Mesodermal cell (in vitro differentiated cells): ENCODE data around the gene SQOR.

Source experiments
- H3K27ac ChIP-seq: 2 replicates; pipeline ENCODE4 v1.7.0; 2013; ENCODE audit warnings: mild to moderate bottlenecking, low read depth, low read length, moderate library complexity; ENCODE audit not compliant: severe bottlenecking
- H3K36me3 ChIP-seq: 2 replicates; pipeline ENCODE4 v1.7.1; 2013; ENCODE audit warnings: mild to moderate bottlenecking, low read length, moderate library complexity; ENCODE audit not compliant: control insufficient read depth, insufficient read depth
- H3K4me1 ChIP-seq: one replicate; pipeline ENCODE4 v1.7.1; 2013; ENCODE audit warnings: mild to moderate bottlenecking, low read length; ENCODE audit not compliant: insufficient read depth, control insufficient read depth, poor library complexity, severe bottlenecking
- H3K4me3 ChIP-seq: 2 replicates; pipeline ENCODE4 v1.7.0; 2013; ENCODE audit warnings: low read length, control low read depth, mild to moderate bottlenecking; ENCODE audit not compliant: insufficient read depth, poor library complexity, severe bottlenecking; ENCODE audit errors: extremely low read depth
- H3K9me3 ChIP-seq: 2 replicates; pipeline ENCODE4 v1.7.1; 2013; ENCODE audit warnings: mild to moderate bottlenecking, low read length, moderate library complexity; ENCODE audit not compliant: control insufficient read depth
- WGBS, 2 experiments: methylation state at CpG; one replicate each; pipeline ENCODE4 v1.1.5; 2013; ENCODE audit warnings: missing lambda C conversion rate in 2 of 2; ENCODE audit not compliant: insufficient coverage in 2 of 2; 5-methylcytosine and 5-hydroxymethylcytosine counted together

SQOR gene

DNA sequence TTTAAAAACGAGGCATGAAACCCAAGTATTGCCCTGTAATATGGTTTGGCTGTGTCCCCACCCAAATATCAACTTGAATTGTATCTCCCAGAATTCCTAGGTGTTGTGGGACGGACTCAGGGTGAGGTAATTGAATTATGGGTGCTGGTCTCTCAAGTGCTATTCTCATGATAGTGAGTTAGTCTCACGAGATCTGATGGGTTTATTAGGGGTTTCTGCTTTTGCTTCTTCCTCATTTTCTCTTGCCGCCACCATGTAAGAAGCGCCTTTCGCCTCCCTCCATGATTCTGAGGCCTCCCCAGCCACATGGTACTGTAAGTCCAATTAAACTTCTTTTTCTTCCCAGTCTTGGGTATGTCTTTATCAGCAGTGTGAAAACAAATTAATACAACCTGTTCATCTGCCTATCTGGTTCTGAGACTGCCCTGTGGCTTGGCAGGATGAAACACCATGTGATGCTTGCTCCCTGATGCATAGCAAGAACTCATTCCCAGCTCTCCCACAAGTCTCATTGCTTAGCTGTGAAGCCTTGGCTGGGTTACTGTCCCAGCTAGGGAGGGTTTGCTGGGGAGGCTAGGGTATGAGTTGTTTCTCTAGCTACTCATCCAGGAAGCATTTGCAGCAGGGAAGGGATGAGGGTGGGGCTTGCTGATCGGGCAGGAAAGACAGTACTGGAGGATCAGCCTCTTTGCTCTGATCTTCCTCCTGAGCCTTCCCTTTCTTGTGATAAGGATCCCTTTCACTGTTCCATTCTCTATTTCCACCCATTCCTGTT lies 3.7 kb upstream of the SQOR start:
- peak overlapping the region; percentile 23 for H3K27ac ChIP-seq
- no peak overlapping the region for H3K4me3 ChIP-seq
- H3K36me3 ChIP-seq = no peaks in the 10 kb centered on the region
- 83% methylated on average over 2 of the region's 7 CpGs; no CpG with 5 or more reads in 1 of the 2 experiments for whole genome bisulfite sequencing, 2 experiments
- peaks cover 6% of the 10 kb centered on the region for H3K4me1 ChIP-seq
- H3K9me3 ChIP-seq = peaks cover 2% of the 10 kb centered on the region

DNA sequence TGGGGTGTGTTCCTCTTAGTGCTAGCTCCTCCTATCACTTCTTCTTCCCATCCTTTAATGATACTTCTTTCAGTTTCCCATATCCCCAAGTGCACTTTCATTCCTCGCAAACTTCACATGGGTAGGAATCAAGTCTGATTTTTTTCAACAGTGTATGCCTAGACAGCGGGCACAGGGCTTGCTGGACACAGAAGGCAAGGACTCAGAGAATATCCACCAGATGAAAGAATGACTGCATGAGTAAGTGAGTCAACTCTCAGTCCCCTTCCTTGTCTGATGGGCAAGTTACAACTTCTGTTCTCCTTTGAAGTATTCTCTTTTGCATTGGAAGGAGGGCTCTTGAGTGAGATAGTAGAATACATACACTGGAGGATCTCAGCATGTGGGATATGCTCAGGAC lies 3.1 kb upstream of the SQOR start:
- Histone ChIP-seq H3K36me3 (no peaks in the 10 kb centered on the region), H3K4me1 (peaks cover 6% of the 10 kb centered on the region), H3K9me3 (no peaks in the 10 kb centered on the region), H3K27ac (peak overlapping the region; percentile 23), H3K4me3 (no peak overlapping the region)
- WGBS, 2 experiments = 85% methylated on average over 2 of the region's 2 CpGs; no CpG with 5 or more reads in 1 of the 2 experiments

DNA sequence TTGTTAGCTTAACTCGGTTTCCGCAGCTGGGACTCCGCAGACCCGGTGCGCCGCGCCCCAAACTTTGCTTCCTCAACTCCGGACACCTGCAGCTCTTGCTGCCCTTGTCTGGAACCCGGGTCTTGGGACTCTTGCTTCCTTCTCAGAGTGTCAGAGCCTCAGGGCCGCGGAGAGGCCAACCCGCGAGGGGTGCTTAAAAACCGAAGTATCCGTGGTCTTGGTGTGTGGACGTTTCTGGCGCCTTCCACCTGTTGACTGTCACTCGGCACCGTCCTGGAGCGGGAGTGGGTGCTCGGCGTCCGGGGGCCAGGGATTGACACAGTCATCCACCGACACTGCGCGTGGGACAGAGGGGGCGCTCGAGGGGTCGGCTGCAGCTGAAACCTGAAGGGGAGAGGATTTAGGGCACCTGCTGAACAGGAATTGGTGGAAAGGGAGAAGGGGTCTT lies 386 bp downstream of the SQOR start:
- no peaks in the 10 kb centered on the region for H3K9me3 ChIP-seq
- WGBS, 2 experiments = 0 to 3% methylated on average over 20 to 23 of the region's 29 CpGs
- no peaks in the 10 kb centered on the region for H3K36me3 ChIP-seq
- no peak overlapping the region for H3K27ac ChIP-seq
- peak overlapping the region; percentile 43 for H3K4me3 ChIP-seq
- peaks cover 6% of the 10 kb centered on the region for H3K4me1 ChIP-seq

DNA sequence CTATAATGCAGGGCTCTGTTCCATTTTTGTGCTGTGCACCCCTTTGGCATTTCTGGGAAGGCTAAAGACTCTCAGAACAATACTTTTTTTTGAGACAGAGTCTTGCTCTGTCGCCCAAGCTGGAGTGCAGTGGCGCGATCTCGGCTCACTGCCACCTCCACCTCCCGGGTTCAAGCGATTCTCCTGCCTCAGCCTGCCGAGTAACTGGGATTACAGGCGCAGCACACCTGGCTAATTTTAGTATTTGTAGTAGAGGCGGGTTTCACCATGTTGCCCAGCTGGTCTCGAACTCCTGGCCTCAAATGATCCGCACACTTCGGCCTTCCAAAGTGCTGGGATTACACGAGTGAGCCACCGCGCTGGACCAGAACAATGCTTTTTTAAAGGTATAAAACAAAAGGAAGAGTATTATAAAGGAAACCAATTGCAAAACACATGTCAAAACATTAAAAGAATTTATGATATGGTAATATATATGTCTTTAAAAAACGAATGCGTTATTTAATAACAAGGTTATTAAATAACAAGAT lies 999 bp downstream of the SQOR start:
- Histone ChIP-seq H3K4me1 (peaks cover 6% of the 10 kb centered on the region), H3K4me3 (peak overlapping the region; percentile 43), H3K36me3 (no peaks in the 10 kb centered on the region), H3K27ac (no peak overlapping the region), H3K9me3 (no peaks in the 10 kb centered on the region)
- 78 to 85% methylated on average over 9 to 12 of the region's 17 CpGs for WGBS, 2 experiments

DNA sequence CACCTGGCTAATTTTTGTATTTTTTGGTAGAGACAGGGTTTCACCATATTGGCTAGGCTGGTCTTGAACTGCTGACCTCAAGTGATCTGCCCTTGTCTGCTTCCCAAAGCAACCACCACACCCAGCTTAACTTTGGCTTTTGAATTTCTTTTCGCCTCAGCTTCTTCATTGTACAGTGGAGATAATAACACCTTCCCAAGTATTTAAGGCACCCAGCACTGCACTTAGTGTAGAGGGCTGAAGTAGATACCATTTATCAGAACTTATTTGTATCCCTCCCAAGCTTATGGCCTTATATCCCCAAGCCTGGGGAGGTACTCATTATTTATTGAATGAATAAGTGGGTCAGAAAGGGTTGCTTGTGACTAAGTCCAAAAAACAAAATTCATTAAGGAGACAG lies 2.3 kb downstream of the SQOR start:
- WGBS, 2 experiments = no CpG with 5 or more reads among the region's 1 CpG
- Histone ChIP-seq H3K4me3 (no peak overlapping the region), H3K4me1 (no peaks in the 10 kb centered on the region), H3K36me3 (no peaks in the 10 kb centered on the region), H3K9me3 (no peaks in the 10 kb centered on the region), H3K27ac (no peak overlapping the region)

DNA sequence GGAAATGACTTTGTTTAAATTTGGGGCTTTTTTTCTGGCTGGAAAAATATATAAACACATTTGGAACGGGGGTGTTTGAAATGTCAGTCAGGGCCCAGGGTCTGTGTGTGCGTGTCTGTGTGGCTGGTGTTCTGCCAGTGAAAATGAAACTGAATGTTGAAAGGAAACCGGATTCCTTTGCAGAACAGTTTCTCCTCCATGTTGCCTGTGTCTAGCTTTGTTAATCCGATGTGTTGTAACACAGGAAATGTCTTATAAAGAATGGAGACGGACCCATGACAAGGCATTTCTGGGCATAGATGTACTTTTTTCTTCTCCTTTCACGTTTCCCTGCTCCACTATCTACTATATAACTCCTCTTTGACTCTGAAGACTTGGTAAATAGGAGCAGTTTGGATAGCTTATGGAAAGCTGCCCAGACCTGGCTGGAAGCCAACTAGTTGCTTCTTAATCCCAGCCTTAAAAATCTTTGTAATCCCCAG lies 2.8 kb downstream of the SQOR start:
- 84 to 87% methylated on average over 2 to 5 of the region's 6 CpGs for WGBS, 2 experiments
- Histone ChIP-seq H3K27ac (no peak overlapping the region), H3K9me3 (no peaks in the 10 kb centered on the region), H3K4me3 (no peak overlapping the region), H3K4me1 (no peaks in the 10 kb centered on the region), H3K36me3 (no peaks in the 10 kb centered on the region)

DNA sequence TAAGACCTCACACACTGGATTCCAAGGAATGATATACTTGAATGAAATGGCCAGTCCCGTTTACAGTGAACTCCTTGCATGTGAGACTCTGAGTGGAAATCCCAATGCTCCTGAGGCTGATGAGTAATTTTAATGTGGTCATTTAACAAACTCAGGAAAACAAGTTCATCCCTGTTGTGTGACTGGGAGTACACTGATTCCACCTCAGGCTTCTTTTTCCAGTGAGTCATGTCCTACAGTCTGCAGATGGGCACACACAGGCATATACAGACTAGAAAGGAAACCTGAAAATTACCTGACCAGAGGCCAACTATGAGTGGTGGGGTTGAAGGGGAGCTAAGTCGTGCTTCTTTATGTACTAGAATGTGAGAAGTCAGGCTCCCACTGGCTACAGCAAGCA lies 5.8 kb downstream of the SQOR start:
- no peaks in the 10 kb centered on the region for H3K36me3 ChIP-seq
- no CpG with 5 or more reads among the region's 2 CpGs for WGBS, 2 experiments
- no peaks in the 10 kb centered on the region for H3K4me1 ChIP-seq
- no peak overlapping the region for H3K27ac ChIP-seq
- H3K4me3 ChIP-seq = no peak overlapping the region
- no peaks in the 10 kb centered on the region for H3K9me3 ChIP-seq

DNA sequence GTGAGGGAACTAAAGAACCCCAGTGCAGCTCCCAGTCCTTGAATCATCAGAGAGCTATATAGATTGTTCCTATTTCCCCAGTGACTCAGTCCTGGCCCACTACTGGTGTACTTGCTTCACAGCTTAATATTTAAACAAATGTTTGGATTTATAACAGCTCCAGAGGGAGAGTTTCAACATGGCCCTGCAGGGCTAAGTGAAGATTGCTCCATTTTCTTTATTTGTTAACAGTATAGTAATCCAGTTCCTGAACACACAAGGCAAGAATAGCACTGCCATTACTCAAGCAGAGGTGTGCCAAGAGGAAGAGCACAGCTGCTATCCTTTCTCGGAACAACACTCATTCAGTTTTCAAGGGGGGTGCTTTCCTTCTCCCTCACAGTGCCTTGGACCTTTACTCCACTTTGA lies 6.5 kb downstream of the SQOR start:
- Histone ChIP-seq H3K9me3 (no peaks in the 10 kb centered on the region), H3K4me1 (no peaks in the 10 kb centered on the region), H3K4me3 (no peak overlapping the region), H3K27ac (no peak overlapping the region), H3K36me3 (no peaks in the 10 kb centered on the region)
- 75% methylated on average over 1 of the region's 1 CpG; no CpG with 5 or more reads in 1 of the 2 experiments for WGBS, 2 experiments

DNA sequence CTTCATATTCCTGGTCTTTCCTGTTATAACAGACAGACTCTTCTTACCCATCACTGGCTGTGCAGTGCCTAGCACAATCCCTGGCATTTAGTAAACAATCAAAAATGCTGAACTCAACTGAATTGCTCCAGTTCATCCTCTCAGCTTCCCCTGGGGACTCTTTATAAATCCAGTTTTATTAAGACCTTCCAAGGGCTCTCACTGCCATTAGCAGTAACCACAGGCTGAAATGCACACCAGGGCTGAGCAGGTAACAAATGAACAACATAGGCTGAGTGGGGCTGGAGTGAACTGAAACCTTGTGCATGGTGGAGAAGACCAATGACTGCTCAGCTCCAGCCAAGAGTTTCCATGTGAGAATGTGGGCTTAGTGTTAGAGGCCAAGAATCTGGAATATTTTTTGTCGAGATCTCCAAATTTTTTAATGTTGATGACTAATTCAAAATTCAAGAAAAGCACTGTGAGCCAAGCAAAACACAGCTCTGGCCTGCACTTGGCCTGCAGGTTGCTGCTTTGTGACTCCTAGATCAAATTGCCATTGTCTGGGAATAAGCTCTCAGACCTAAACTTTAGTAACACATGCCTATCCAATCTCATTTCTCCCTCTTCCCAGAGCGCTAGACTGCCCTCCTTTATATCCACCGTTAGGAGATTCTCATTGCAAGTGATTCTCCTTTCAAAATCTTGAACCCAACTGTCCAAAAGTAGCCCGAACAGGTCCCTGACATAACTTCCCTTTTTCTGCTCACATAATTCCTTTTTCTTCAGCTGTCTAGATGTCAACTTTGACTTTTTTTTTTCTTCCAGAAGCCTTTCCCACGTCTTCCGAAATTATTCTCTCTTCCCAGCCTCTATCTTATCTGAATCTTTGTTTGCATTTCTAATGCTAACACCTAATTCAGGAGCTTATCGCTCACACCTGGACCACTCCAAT lies 7.4 kb downstream of the SQOR start:
- no peak overlapping the region for H3K4me3 ChIP-seq
- whole genome bisulfite sequencing, 2 experiments = 74 to 79% methylated on average over 7 of the region's 7 CpGs
- no peaks in the 10 kb centered on the region for H3K4me1 ChIP-seq
- no peak overlapping the region for H3K27ac ChIP-seq
- no peaks in the 10 kb centered on the region for H3K36me3 ChIP-seq
- H3K9me3 ChIP-seq = no peaks in the 10 kb centered on the region

DNA sequence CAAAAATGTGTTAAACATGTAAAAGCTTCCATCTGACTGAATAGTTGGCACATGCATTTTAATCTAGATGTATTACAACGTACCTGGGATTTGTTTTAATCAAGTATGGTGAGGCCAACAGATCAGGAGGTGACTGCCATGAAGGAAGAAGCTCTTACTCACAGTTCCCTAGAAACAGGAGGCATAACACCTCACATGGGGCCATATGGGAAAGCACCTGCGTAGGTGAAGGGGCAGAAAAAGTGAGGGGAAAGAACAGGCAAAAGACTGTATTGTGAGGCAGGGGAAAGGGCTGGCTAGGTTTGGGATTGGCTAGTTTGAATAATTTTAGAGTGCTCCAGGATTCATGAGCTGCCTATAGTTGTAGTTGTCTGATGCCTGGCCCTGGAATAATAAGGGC lies 9.6 kb downstream of the SQOR start:
- H3K27ac ChIP-seq = no peak overlapping the region
- whole genome bisulfite sequencing, 2 experiments = 22 to 55% methylated on average over 1 of the region's 2 CpGs
- no peaks in the 10 kb centered on the region for H3K36me3 ChIP-seq
- no peaks in the 10 kb centered on the region for H3K4me1 ChIP-seq
- H3K4me3 ChIP-seq = no peak overlapping the region
- no peaks in the 10 kb centered on the region for H3K9me3 ChIP-seq
